Large intestine (tissue), 3 donors: ENCODE data around the gene HSP90AA1. TPM values are rescaled to one million over a fixed set of nuclear protein-coding genes. Genes with fewer than 3 reads are reported as not detected.
A peak's percentile ranks its signal among the peaks of the same experiment; 100 is the strongest.
"Not testable (repeated sequence)": the region's sequence is repeated elsewhere in the genome, so short reads cannot be mapped to it uniquely, and the experiment has no call there.

Source experiments
- DNase-seq, 2 donors: peaks; one replicate each; pipeline versions ENCODE4 v3.0.0 to v3.0.0-alpha.2; 2013
- H3K27ac ChIP-seq: one replicate; pipeline ENCODE4 v1.5.1; 2013; ENCODE audit warnings: low read length
- H3K27me3 ChIP-seq: 2 replicates; pipeline ENCODE4 v1.6.1; 2013; ENCODE audit warnings: low read length; ENCODE audit not compliant: control insufficient read depth, insufficient read depth
- H3K36me3 ChIP-seq: 2 replicates; pipeline ENCODE4 v1.6.1; 2013; ENCODE audit warnings: low read length; ENCODE audit not compliant: control insufficient read depth, insufficient read depth
- H3K4me1 ChIP-seq: one replicate; pipeline ENCODE4 v1.6.1; 2013; ENCODE audit warnings: low read length; ENCODE audit not compliant: control insufficient read depth, insufficient read depth
- H3K4me3 ChIP-seq: one replicate; pipeline ENCODE4 v1.5.1; 2013; ENCODE audit warnings: low read length
- H3K9me3 ChIP-seq: one replicate; pipeline ENCODE4 v1.6.1; 2013; ENCODE audit warnings: mild to moderate bottlenecking, low read depth, low read length, moderate library complexity; ENCODE audit not compliant: control insufficient read depth
- WGBS: methylation state at CpG from one replicate; pipeline ENCODE4 v1.1.5; 2013; ENCODE audit warnings: low lambda C conversion rate; ENCODE audit not compliant: insufficient coverage; 5-methylcytosine and 5-hydroxymethylcytosine counted together
- polyA plus RNA-seq: library from polyadenylated mRNA; unstranded; fragments of 120-200 nt; gene quantifications from one replicate; pipeline ENCODE4 v1.2.1, GENCODE V29; 2013

The HSP90AA1 gene
- polyA plus RNA-seq, 1 donor, result 661 TPM

DNA sequence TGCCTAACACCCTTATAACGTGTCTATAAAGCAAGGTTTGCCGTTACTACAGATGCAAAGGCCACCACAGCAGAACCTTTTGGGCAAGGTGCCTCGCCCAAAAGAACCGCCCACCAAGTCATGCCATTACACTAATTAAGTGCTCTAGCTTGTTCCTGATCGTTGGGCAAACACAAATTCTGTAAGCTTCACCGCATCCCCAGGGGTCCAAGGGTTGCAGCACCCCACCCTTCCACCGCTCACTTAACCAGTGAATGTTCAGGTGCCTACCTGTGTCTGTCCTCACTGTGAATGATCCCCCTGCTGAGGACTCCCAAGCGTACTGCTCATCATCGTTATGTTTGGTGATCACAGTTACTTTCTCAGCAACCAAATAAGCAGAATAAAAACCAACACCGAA is 1.4 kb downstream of the HSP90AA1 start:
- Histone ChIP-seq H3K4me1 (peaks cover 32% of the 10 kb centered on the region), H3K27ac (peak overlapping the region; percentile 93), H3K9me3 (peaks cover 2% of the 10 kb centered on the region), H3K27me3 (no peaks in the 10 kb centered on the region), H3K4me3 (peak overlapping the region; percentile 75), H3K36me3 (peaks cover 52% of the 10 kb centered on the region)
- peak; percentile 18 to 55 for DNase-seq
- no CpG with 5 or more reads among the region's 10 CpGs for WGBS

- WGBS, result 51% methylated on average over 2 of the region's 6 CpGs
- Histone ChIP-seq H3K9me3 (peaks cover 2% of the 10 kb centered on the region), H3K4me3 (peak overlapping the region; percentile 75), H3K4me1 (peaks cover 32% of the 10 kb centered on the region), H3K27me3 (no peaks in the 10 kb centered on the region), H3K27ac (no peak overlapping the region), H3K36me3 (peaks cover 58% of the 10 kb centered on the region)
- DNase-seq, result no peak
Measured at GRCh38 chr14:102084931-102085330, 1.9 kb downstream of the HSP90AA1 start.

DNA sequence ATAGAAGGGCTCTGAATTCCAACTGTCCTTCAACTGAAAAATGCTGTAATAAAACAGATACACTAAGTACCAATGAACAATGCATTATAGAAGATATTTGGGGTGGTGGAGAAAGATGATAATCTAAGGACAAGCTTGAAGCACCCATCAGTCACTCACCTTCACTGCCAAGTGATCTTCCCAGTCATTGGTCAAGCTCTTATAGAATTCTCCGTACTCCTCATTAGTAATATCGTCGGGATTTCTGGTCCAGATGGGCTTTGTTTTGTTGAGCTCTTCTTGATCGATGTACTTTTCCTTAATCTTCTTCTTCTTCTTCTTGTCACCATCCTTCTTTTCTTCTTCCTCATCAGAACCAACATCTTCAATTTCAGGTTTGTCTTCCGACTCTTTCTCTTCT is 2.3 kb downstream of the HSP90AA1 start:
- H3K9me3 ChIP-seq, result not testable (repeated sequence)
- peaks cover 32% of the 10 kb centered on the region for H3K4me1 ChIP-seq
- peaks cover 62% of the 10 kb centered on the region for H3K36me3 ChIP-seq

GRCh38 chr14:102081231-102082080 is 5.4 kb downstream of the HSP90AA1 start:
- H3K27me3 ChIP-seq, result no peaks in the 10 kb centered on the region
- no peak for DNase-seq
- 80% methylated on average over 1 of the region's 7 CpGs for WGBS
- H3K9me3 ChIP-seq, result no peaks in the 10 kb centered on the region
- peaks cover 78% of the 10 kb centered on the region for H3K36me3 ChIP-seq
- H3K4me1 ChIP-seq, result peaks cover 21% of the 10 kb centered on the region
- H3K4me3 ChIP-seq, result no peak overlapping the region
- no peak overlapping the region for H3K27ac ChIP-seq

More for the DNA sequence above, 2.3 kb downstream of the HSP90AA1 start:
- H3K27me3 ChIP-seq, H3K27ac ChIP-seq, DNase-seq, H3K4me3 ChIP-seq: not testable (repeated sequence)
- WGBS, result 80% methylated on average over 5 of the region's 5 CpGs

GRCh38 chr14:102080183-102081080 is 6.4 kb downstream of the HSP90AA1 start:
- WGBS, result 90% methylated on average over 2 of the region's 14 CpGs
- H3K9me3 ChIP-seq, result no peaks in the 10 kb centered on the region
- peaks cover 74% of the 10 kb centered on the region for H3K36me3 ChIP-seq

DNA sequence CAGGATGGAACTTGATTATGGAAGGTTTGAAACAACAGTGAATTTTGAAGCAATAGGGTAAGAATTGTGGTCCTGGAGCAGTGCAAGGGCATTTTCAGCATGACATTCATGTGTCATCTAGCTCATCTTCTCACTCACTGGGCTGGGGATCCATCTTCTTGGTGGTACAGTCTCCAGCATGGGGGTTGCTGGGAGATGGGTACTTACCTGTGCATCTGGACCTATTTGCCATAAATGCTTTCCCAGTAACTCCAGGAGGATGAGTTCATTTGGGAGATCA is 7.2 kb downstream of the HSP90AA1 start:
- H3K27ac ChIP-seq, result no peak overlapping the region
- H3K4me1 ChIP-seq, result peaks cover 15% of the 10 kb centered on the region
- H3K27me3 ChIP-seq, result no peaks in the 10 kb centered on the region
- H3K36me3 ChIP-seq, result peaks cover 66% of the 10 kb centered on the region
- no peak overlapping the region for H3K4me3 ChIP-seq
- DNase-seq, result no peak
- H3K9me3 ChIP-seq, result no peaks in the 10 kb centered on the region

More at GRCh38 chr14:102080183-102081080, 6.4 kb downstream of the HSP90AA1 start:
- no peaks in the 10 kb centered on the region for H3K27me3 ChIP-seq
- no peak for DNase-seq
- H3K27ac ChIP-seq, result no peak overlapping the region
- no peak overlapping the region for H3K4me3 ChIP-seq
- peaks cover 21% of the 10 kb centered on the region for H3K4me1 ChIP-seq

DNA sequence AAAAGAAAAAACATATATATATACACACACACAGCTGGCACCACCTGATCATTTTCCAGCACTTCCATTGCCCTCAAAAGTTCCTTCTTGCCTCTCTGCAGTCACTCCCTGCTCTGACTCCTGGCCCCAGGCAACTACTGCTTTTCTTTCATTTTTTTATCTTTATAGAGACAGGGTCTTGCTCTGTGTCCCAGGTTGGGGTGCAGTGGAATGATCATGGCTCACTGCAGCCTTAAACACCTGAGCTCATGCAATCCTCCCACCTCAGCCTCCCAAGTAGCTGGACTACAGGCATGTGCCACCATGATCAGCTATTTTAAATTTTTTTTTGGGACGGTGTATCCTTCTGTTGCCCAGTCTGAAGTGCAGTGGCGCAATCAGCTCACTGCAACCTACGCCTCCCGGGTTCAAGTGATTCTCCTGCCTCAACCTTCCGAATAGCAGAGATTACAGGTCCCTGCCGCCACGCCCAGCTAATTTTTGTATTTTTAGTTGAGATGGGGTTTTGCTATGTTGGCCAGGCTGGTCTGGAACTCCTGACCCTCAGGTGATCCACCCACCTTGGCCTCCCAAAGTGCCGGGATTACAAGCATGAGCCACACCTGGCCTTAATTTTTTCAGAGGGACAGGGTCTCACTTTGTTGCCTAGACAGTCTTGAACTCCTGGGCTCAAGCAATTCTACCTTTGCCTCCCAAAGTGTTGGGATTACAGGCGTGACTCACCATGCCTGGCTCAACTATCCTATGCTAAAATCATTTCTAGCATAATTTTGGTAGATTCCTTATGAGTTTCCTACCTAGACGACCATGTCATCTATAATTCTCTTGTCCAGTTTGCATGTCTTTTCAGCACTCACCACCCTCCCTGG is 7.8 kb downstream of the HSP90AA1 start:
- no peak for DNase-seq
- Histone ChIP-seq H3K9me3 (no peaks in the 10 kb centered on the region), H3K4me3 (no peak overlapping the region), H3K36me3 (peaks cover 61% of the 10 kb centered on the region), H3K27me3 (no peaks in the 10 kb centered on the region), H3K4me1 (peaks cover 14% of the 10 kb centered on the region), H3K27ac (no peak overlapping the region)
- WGBS, result no CpG with 5 or more reads among the region's 10 CpGs

DNA sequence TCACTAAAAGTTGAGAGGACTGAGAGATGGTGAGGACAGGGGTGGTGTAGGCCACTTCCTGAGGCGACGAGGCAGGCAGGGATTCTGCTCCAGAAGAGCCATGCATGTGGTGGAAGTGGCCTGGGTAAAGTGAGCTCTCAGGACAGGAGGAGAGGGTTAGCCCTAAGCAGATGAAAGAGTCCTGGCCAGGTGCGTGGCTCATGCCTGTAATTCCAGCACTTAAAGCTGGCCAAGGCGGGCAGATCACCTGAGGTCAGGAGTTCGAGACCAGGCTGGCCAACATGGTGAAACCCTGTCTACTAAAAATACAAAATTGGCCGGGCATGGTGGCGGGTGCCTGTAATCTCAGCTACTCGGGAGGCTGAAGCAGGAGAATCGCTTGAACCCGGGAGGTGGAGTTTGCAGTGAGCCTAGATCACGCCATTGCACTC is 8.5 kb downstream of the HSP90AA1 start:
- not testable (repeated sequence) for DNase-seq, H3K4me3 ChIP-seq, H3K27ac ChIP-seq, H3K27me3 ChIP-seq, H3K9me3 ChIP-seq, H3K4me1 ChIP-seq
- H3K36me3 ChIP-seq, result peaks cover 54% of the 10 kb centered on the region
- WGBS, result no CpG with 5 or more reads among the region's 11 CpGs

DNA sequence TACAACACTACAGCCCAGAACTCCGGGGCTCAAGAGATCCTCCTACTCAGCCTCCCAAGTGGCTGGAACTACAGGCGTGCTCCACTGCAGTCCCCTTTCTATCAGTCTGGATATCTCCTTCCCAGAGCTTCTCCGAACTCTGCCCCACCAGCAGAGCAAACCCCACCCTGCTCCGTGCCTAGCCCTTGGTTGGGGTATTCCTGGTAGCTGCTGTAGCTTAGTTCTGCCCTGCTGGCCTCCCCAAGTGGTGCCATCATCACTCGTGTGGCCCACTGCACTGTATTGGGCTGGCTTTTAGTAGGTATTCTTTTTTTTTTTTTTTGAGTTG is 9.5 kb downstream of the HSP90AA1 start:
- Histone ChIP-seq H3K9me3 (no peaks in the 10 kb centered on the region), H3K4me3 (no peak overlapping the region), H3K27ac (no peak overlapping the region), H3K27me3 (no peaks in the 10 kb centered on the region), H3K36me3 (peaks cover 44% of the 10 kb centered on the region), H3K4me1 (peaks cover under 1% of the 10 kb centered on the region)
- no CpG with 5 or more reads among the region's 5 CpGs for WGBS
- DNase-seq, result no peak

- Histone ChIP-seq H3K27me3 (no peaks in the 10 kb centered on the region), H3K27ac (no peak overlapping the region), H3K4me1 (no peaks in the 10 kb centered on the region), H3K4me3 (no peak overlapping the region), H3K9me3 (no peaks in the 10 kb centered on the region), H3K36me3 (peaks cover 22% of the 10 kb centered on the region)
- DNase-seq, result no peak
- no CpG with 5 or more reads among the region's 4 CpGs for WGBS
Measured at GRCh38 chr14:102075155-102075554, 11.7 kb downstream of the HSP90AA1 start.
